ENCODE data around the gene TPPP. TPM values are rescaled to one million over a fixed set of nuclear protein-coding genes. Genes with fewer than 3 reads are reported as not detected.
A peak's percentile ranks its signal among the peaks of the same experiment; 100 is the strongest.

The TPPP gene
- total RNA-seq, 1 experiment from 2014 or later, result 0.18 TPM

- BruUV-seq (replicated peaks), result no TSS peak
- Mint-ChIP-seq H3K4me1 (ENCODE audit: low read depth, unreplicated experiment) (no peaks in the 10 kb centered on the region), H3K9me3 (ENCODE audit: unreplicated experiment) (no peaks in the 10 kb centered on the region), H3K4me3 (ENCODE audit: unreplicated experiment) (no peak overlapping the region), H3K36me3 (ENCODE audit: insufficient read depth, unreplicated experiment) (peaks cover 37% of the 10 kb centered on the region), H3K27ac (ENCODE audit: unreplicated experiment) (no peak overlapping the region), H3K27me3 (ENCODE audit: insufficient read depth, unreplicated experiment) (no peaks in the 10 kb centered on the region)
- Histone ChIP-seq H3K4me3 (ENCODE audit: low read depth, low read length) (no peak overlapping the region), H3K9me3 (no peaks in the 10 kb centered on the region), H3K27me3 (replicated peaks; ENCODE audit: control insufficient read depth, insufficient read depth, low read length) (no peaks in the 10 kb centered on the region; the same call in 1 of the 2 replicates), H3K36me3 (ENCODE audit: control insufficient read depth, insufficient read depth, low read length) (no peaks in the 10 kb centered on the region), H3K4me1 (peaks cover 14% of the 10 kb centered on the region)
- CTCF ChIA-PET, result no interaction called here
- TF ChIP-seq CTCF (IDR thresholded peaks at IDR 0.05; ENCODE audit: insufficient read depth in 1 of 2, low read depth in 1 of 2, low read length in 1 of 2, severe bottlenecking in 1 of 2, unreplicated experiment in 1 of 2), result peak; percentile 47 to 60
- peak in 1 of 2 experiments; percentile 47 for DNase-seq
- intact Hi-C loops (cut with micrococcal nuclease; ENCODE audit: unreplicated experiment), result no loop called here
- POLR2A ChIA-PET, result no interaction called here
Measured at GRCh38 chr5:669111-669841, 23.9 kb downstream of the TPPP start.

GRCh38 chr5:668283-668995 is 24.7 kb downstream of the TPPP start:
- no peak overlapping the region for H3K27ac Mint-ChIP-seq (ENCODE audit: unreplicated experiment)
- Histone ChIP-seq H3K36me3 (ENCODE audit: control insufficient read depth, insufficient read depth, low read length) (no peaks in the 10 kb centered on the region; the same call in 1 of the 2 replicates), H3K27me3 (replicated peaks; ENCODE audit: control insufficient read depth, insufficient read depth, low read length) (no peaks in the 10 kb centered on the region), H3K4me3 (ENCODE audit: low read depth, low read length) (no peak overlapping the region), H3K4me1 (peaks cover 14% of the 10 kb centered on the region), H3K9me3 (no peaks in the 10 kb centered on the region)
- H3K4me1 Mint-ChIP-seq (ENCODE audit: low read depth, unreplicated experiment), result no peaks in the 10 kb centered on the region
- no peaks in the 10 kb centered on the region for H3K27me3 Mint-ChIP-seq (ENCODE audit: insufficient read depth, unreplicated experiment)
- no peak for DNase-seq
- no peak overlapping the region for H3K4me3 Mint-ChIP-seq (ENCODE audit: unreplicated experiment)
- intact Hi-C loops (cut with micrococcal nuclease; ENCODE audit: unreplicated experiment), result no loop called here
- no TSS peak for BruUV-seq (replicated peaks)
- no peak for TF ChIP-seq CTCF (IDR thresholded peaks at IDR 0.05; ENCODE audit: insufficient read depth in 1 of 2, low read depth in 1 of 2, low read length in 1 of 2, severe bottlenecking in 1 of 2, unreplicated experiment in 1 of 2)
- no peaks in the 10 kb centered on the region for H3K9me3 Mint-ChIP-seq (ENCODE audit: unreplicated experiment)
- ChIA-PET CTCF (no interaction called here), POLR2A (no interaction called here)
- H3K36me3 Mint-ChIP-seq (ENCODE audit: insufficient read depth, unreplicated experiment), result peaks cover 38% of the 10 kb centered on the region

GRCh38 chr5:666816-667498 is 26.2 kb downstream of the TPPP start:
- TF ChIP-seq CTCF (IDR thresholded peaks at IDR 0.05; ENCODE audit: insufficient read depth in 1 of 2, low read depth in 1 of 2, low read length in 1 of 2, severe bottlenecking in 1 of 2, unreplicated experiment in 1 of 2), result no peak
- intact Hi-C loops (cut with micrococcal nuclease; ENCODE audit: unreplicated experiment), result no loop called here
- Histone ChIP-seq H3K27me3 (replicated peaks; ENCODE audit: control insufficient read depth, insufficient read depth, low read length) (no peaks in the 10 kb centered on the region), H3K4me1 (peaks cover 8% of the 10 kb centered on the region), H3K9me3 (no peaks in the 10 kb centered on the region), H3K4me3 (ENCODE audit: low read depth, low read length) (no peak overlapping the region), H3K36me3 (ENCODE audit: control insufficient read depth, insufficient read depth, low read length) (peaks cover 1% of the 10 kb centered on the region)
- CTCF ChIA-PET, result no interaction called here
- H3K4me1 Mint-ChIP-seq (ENCODE audit: low read depth, unreplicated experiment), result no peaks in the 10 kb centered on the region
- no peak for DNase-seq
- H3K36me3 Mint-ChIP-seq (ENCODE audit: insufficient read depth, unreplicated experiment), result peaks cover 30% of the 10 kb centered on the region
- no TSS peak for BruUV-seq (replicated peaks)
- H3K9me3 Mint-ChIP-seq (ENCODE audit: unreplicated experiment), result no peaks in the 10 kb centered on the region
- no peak overlapping the region for H3K4me3 Mint-ChIP-seq (ENCODE audit: unreplicated experiment)
- POLR2A ChIA-PET, result no interaction called here
- no peaks in the 10 kb centered on the region for H3K27me3 Mint-ChIP-seq (ENCODE audit: insufficient read depth, unreplicated experiment)
- H3K27ac Mint-ChIP-seq (ENCODE audit: unreplicated experiment), result no peak overlapping the region

Data from Caco-2 (cell line).